Cardiac muscle cell (in vitro differentiated cells and primary cell): ENCODE results near the gene CPPED1. TPM values are rescaled to one million over a fixed set of nuclear protein-coding genes. Genes with fewer than 3 reads are reported as not detected.

Experiments used
- DNase-seq, 2 donors: peaks; one replicate each; pipeline versions ENCODE4 v3.0.0 to v3.0.0-alpha.2; 2010 to 2017; ENCODE audit warnings: low read depth in 1 of 2, low spot score in 1 of 2
- H3K27ac ChIP-seq: fragments of 200-600 bp; sonication (generic); 2 replicates; pipeline ENCODE4 v1.5.1; 2016
- H3K27me3 ChIP-seq: fragments of 200-600 bp; sonication (generic); 2 replicates; pipeline ENCODE4 v1.6.0; 2016; ENCODE audit warnings: control low read depth
- H3K36me3 ChIP-seq: fragments of 200-600 bp; sonication (generic); 2 replicates; pipeline ENCODE4 v1.5.1; 2016; ENCODE audit warnings: control low read depth
- H3K4me1 ChIP-seq: fragments of 200-600 bp; sonication (generic); 2 replicates; pipeline ENCODE4 v1.8.1; 2017; ENCODE audit warnings: low read depth, mild to moderate bottlenecking, mixed run types
- H3K4me3 ChIP-seq: fragments of 200-600 bp; sonication (generic); 2 replicates; pipeline ENCODE4 v1.5.1; 2016; ENCODE audit warnings: mild to moderate bottlenecking
- H3K9me3 ChIP-seq: fragments of 200-600 bp; sonication (generic); 2 replicates; pipeline ENCODE4 v1.5.1; 2017; ENCODE audit warnings: low read depth, mild to moderate bottlenecking, control low read depth
- polyA plus RNA-seq: library from polyadenylated mRNA; unstranded; fragments of >200 nt; fragmentation: Nextera tagmentation; extraction: Ambion mirVana; gene quantifications from 2 replicates; pipeline ENCODE4 v1.2.1, GENCODE V29; 2016
- total RNA-seq: library from RNA; depleted of rRNA; stranded (reverse); fragments of >200 nt; gene quantifications from 2 replicates; pipeline ENCODE4 v1.2.3, GENCODE V29; 2016
- TF ChIP-seq, protein P1 (sequence below): IDR thresholded peaks from 2 replicates; pipeline ENCODE4 v1.5.1; 2012; ENCODE audit warnings: low read depth, mild to moderate bottlenecking, low read length

The CPPED1 gene
- total and polyA plus RNA-seq, 2 experiments from 2014 or later: 10.0 to 12.0 TPM

DNA sequence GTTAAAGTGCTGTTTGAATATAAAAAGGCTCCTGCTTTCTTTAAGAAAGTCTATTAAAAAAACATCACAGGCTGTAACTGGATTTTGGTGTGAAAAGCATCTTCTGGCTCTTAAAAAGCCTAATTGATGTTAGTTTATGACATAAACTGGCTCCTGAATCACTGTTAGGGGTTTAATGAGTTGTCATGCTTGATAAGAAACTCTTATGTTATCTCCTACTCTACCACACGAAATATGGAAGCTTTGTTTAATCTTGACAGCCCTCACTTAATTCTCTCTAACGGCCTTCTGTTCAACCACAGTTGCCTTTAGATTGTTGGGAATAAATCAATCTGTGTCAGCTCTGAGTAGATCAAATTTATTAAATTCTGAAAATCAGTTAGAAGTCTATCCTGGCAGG lies 51.5 kb downstream of the CPPED1 start:
- TF ChIP-seq, protein P1, sequence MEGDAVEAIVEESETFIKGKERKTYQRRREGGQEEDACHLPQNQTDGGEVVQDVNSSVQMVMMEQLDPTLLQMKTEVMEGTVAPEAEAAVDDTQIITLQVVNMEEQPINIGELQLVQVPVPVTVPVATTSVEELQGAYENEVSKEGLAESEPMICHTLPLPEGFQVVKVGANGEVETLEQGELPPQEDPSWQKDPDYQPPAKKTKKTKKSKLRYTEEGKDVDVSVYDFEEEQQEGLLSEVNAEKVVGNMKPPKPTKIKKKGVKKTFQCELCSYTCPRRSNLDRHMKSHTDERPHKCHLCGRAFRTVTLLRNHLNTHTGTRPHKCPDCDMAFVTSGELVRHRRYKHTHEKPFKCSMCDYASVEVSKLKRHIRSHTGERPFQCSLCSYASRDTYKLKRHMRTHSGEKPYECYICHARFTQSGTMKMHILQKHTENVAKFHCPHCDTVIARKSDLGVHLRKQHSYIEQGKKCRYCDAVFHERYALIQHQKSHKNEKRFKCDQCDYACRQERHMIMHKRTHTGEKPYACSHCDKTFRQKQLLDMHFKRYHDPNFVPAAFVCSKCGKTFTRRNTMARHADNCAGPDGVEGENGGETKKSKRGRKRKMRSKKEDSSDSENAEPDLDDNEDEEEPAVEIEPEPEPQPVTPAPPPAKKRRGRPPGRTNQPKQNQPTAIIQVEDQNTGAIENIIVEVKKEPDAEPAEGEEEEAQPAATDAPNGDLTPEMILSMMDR: no peak
- DNase-seq: no peak
- Histone ChIP-seq H3K27me3 (no peaks in the 10 kb centered on the region), H3K9me3 (no peaks in the 10 kb centered on the region), H3K27ac (no peak overlapping the region), H3K36me3 (no peaks in the 10 kb centered on the region), H3K4me3 (no peak overlapping the region), H3K4me1 (peaks cover 15% of the 10 kb centered on the region)

DNA sequence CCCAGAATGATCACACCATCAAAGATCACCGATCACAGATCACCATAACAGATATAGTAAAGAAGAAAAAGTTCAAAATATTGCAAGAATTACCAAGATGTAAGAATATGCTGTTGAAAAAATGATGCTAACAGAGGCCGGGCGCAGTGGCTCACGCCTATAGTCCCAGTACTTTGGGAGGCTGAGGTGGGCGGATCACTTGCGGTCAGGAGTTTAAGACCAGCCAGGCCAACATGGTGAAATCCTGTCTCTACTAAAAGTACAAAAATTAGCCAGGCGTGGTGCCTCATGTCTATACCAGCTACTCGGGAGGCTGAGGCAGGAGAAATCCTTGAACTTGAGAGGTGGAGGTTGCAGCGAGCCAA lies 53.2 kb downstream of the CPPED1 start:
- Histone ChIP-seq H3K4me3 (no peak overlapping the region), H3K36me3 (no peaks in the 10 kb centered on the region), H3K4me1 (peaks cover 15% of the 10 kb centered on the region), H3K27me3 (no peaks in the 10 kb centered on the region), H3K9me3 (no peaks in the 10 kb centered on the region), H3K27ac (no peak overlapping the region)
- TF ChIP-seq, protein P1: no peak
- DNase-seq: no peak

DNA sequence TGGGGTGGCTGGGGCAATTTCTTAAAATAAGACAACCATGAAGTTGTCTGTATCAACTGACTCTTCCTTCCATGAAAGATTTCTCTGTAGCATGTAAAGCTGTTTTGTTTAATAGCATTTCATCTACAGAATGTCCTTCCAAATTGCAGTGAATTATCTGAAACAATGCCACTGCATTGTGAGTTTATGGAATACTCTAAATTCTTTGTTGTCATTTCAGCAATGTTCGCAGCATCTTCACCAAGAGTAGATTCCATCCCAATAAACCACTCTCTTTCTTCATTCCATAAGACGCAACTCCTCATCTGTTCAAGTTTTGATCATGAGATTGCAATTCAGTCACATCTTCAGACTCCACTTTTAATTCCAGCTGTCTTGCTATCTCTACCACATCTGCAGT lies 54.6 kb downstream of the CPPED1 start:
- DNase-seq: no peak
- Histone ChIP-seq H3K9me3 (no peaks in the 10 kb centered on the region), H3K36me3 (no peaks in the 10 kb centered on the region), H3K4me3 (no peak overlapping the region), H3K27me3 (no peaks in the 10 kb centered on the region), H3K27ac (no peak overlapping the region), H3K4me1 (peaks cover 15% of the 10 kb centered on the region)
- TF ChIP-seq, protein P1: no peak

DNA sequence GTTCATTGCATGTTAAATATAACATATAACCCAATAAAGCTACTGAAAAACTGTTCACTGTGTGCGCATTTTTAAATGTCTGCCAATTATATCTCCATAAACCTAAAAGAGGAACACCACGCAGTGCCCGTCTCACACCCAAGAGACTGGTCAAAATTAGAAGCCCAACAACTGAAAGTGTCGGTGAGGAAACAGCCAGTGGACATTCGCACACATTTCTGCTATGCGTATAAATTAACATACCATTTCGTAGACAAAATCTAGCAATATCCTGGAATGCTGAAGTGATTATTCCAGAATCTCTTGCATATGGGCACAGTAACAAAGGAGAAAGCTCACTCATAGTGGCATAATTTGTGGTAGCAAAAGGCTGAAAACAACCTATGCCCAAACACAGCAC lies 55.9 kb downstream of the CPPED1 start:
- Histone ChIP-seq H3K36me3 (no peaks in the 10 kb centered on the region), H3K9me3 (no peaks in the 10 kb centered on the region)
- no peak for DNase-seq

DNA sequence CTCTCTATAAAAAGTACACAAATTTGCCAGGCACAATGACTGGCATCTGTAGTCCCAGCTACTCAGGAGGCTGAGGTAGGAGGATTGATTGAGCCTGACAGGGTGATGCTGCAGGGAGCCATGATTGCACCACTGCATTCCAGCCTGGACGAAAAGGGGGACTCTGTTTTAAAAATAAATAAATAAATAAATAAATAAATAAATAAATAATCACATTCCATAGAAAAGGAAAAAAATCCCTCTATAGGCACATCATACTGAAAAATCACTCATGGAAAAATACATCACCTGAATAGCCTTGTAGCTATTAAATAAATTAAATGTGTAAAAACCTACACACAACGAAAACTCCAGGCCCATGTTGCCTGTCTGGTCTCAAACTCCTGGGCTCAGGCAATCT lies 56.4 kb downstream of the CPPED1 start:
- Histone ChIP-seq H3K27ac (no peak overlapping the region), H3K4me1 (peaks cover 6% of the 10 kb centered on the region), H3K4me3 (no peak overlapping the region), H3K36me3 (no peaks in the 10 kb centered on the region), H3K9me3 (no peaks in the 10 kb centered on the region), H3K27me3 (no peaks in the 10 kb centered on the region)
- no peak for DNase-seq
- TF ChIP-seq, protein P1: no peak

More for the DNA sequence above, 55.9 kb downstream of the CPPED1 start:
- no peak overlapping the region for H3K4me3 ChIP-seq
- no peaks in the 10 kb centered on the region for H3K27me3 ChIP-seq
- TF ChIP-seq, protein P1: no peak
- H3K27ac ChIP-seq: no peak overlapping the region
- peaks cover 12% of the 10 kb centered on the region for H3K4me1 ChIP-seq

DNA sequence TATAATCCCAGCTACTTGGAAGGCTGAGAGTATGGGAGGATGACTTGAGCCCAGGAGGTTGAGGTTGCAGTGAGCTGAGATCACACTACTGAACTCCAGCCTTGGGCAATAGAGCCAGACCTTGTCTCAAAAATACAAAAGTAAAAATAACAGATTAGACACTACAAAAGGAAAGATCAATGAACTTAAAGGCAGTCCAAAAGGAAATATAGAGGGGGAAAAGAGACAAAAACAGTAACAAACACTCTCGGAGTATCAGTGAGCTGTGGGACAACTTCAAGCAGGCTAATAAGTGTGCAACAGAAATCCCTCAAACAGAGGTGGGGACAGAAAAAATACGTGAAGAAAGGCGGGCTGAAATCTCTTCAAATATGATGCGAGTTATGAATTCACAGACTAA lies 58.8 kb downstream of the CPPED1 start:
- no peak for DNase-seq
- Histone ChIP-seq H3K27ac (no peak overlapping the region), H3K36me3 (no peaks in the 10 kb centered on the region), H3K9me3 (no peaks in the 10 kb centered on the region), H3K4me1 (no peaks in the 10 kb centered on the region), H3K27me3 (no peaks in the 10 kb centered on the region), H3K4me3 (no peak overlapping the region)
- TF ChIP-seq, protein P1: no peak
